NCI-H526 treated with DMSO at 0.1 percent for 48 hours (cell line): ENCODE results near the gene MACROH2A2.
"Not testable (repeated sequence)": the region's sequence is repeated elsewhere in the genome, so short reads cannot be mapped to it uniquely, and the experiment has no call there.

Experiments
- DNase-seq: peaks from one replicate; lab custom pipeline; 2025; lab: John Stamatoyannopoulos, UW

MACROH2A2 gene

GRCh38 chr10:70158113-70158512 is 105.5 kb downstream of the MACROH2A2 start:
- DNase-seq, result no peak

GRCh38 chr10:70159366-70159765 is 106.7 kb downstream of the MACROH2A2 start:
- not testable (repeated sequence) for DNase-seq

GRCh38 chr10:70160798-70161197 is 108.2 kb downstream of the MACROH2A2 start:
- no peak for DNase-seq
